CMK (cell line): Measurements from ENCODE around the gene PIEZO2.
"Not testable (repeated sequence)": the region's sequence is repeated elsewhere in the genome, so short reads cannot be mapped to it uniquely, and the experiment has no call there.

Source experiments
- DNase-seq: peaks from one replicate; pipeline ENCODE4 v3.0.0-alpha.2; 2010; ENCODE audit warnings: low read depth

Gene PIEZO2

GRCh38 chr18:11149441-11150270 is at the start of gene PIEZO2:
TSS of gene PIEZO2 (minus strand) at chr18:11149569. CDS start at chr18:11148588, 981 bp downstream.
- DNase-seq, result peak; percentile 42

DNA sequence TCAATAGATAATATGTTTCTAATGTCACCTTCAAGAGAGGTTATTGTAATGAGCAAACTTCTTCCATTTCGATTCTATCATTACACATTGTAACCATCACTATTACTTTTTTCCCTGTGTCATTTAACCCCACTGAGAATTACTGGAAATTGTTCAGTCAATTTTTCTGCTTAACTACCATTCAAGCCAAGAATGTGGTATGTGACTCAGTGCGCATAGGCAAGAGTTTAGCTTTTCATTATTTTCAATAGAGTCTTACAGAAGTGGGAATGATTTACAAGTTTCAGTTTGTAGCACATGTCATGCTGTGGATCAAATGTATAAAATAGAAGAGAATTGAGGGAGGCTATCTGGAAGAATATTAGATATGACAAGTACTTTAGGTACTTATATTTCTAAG is 34.3 kb upstream of the PIEZO2 start:
- no peak for DNase-seq

DNA sequence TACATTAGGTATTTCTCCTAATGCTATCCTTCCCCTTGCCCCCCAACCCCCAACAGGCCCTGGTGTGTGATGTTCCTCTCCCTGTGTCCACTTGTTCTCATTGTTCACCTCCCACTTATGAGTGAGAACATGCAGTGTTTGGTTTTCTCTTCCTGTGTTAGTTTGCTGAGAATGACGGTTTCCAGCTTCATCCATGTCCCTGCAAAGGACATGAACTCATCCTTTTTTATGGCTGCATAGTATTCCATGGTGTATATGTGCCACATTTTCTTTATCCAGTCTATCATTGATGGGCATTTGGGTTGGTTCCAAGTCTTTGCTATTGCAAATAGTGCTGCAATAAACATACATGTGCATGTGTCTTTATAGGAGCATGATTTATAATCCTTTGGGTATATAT is 32.3 kb upstream of the PIEZO2 start:
- not testable (repeated sequence) for DNase-seq

GRCh38 chr18:11179959-11180519 is 30.7 kb upstream of the PIEZO2 start:
- DNase-seq, result no peak

DNA sequence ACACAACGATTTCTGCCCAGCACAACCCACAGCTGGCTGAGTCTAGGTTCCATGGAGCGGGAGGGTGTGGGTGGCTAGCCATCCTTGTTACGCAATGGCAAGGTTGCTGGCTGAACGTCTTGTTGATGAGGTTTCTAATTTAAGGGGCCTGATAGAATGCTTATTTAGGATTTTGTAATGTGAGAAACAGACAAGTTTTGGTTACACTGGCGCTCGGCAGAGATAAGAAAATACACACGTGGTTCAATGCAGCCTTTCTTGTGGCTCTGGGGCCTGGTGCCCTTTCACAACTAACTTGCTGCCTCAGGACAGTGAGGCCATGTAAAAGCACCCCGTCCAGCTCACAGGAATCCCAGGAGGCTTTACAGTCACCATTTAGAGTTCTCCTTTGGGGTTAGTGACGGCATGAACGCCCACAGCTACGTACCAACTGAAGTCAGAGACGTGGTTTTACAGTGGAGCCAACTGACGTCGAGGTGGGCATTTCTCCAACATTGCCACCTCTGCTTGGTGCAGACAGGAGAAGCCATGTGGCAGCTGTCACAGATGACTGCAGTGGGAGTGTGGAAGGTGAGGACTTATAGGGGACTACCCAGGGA is 29.7 kb upstream of the PIEZO2 start:
- no peak for DNase-seq

DNA sequence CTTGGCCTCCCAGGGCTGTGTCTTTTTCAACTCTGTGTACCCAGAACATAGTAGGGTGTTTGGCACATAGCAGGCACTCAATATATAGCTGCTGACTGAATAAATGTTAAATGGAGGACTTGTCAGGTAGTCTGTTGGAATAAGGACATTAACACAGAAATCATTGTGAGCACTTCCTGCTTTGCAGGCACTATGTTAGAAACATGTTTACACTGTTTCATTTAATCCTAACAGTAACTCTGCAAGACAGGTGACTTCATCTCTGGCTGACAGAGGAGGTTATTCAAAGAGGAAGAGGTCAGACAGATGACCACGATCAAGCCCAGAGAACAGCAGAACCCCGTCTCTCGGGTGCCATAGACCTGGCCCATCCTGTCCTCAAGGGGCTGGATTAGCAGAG is 28.0 kb upstream of the PIEZO2 start:
- DNase-seq, result no peak

GRCh38 chr18:11176481-11176881 is 27.1 kb upstream of the PIEZO2 start:
- no peak for DNase-seq

- DNase-seq, result no peak
Observed at GRCh38 chr18:11175266-11175979, 26.1 kb upstream of the PIEZO2 start.

GRCh38 chr18:11174179-11174578 is 24.8 kb upstream of the PIEZO2 start:
- DNase-seq, result not testable (repeated sequence)

DNA sequence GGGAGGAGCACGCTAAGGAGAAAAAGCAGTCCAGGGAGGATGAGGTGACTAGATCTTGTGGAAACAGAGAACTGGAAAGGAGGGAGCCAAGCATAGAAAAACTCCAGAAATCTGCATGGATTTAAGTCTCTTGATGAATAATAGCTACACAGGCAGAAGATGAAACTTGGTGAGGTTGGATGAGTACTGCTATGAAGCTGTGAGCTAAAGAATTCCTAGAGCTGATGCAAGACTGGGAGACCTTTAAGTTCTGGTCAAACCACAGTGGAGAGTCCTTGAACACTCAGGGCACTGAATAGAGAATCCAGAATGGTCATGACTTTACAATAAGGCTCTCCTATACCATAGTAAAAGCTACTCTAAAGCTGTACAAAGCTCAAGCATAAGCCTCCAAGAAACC is 18.4 kb upstream of the PIEZO2 start:
- DNase-seq, result no peak

GRCh38 chr18:11165952-11166351 is 16.6 kb upstream of the PIEZO2 start:
- no peak for DNase-seq

DNA sequence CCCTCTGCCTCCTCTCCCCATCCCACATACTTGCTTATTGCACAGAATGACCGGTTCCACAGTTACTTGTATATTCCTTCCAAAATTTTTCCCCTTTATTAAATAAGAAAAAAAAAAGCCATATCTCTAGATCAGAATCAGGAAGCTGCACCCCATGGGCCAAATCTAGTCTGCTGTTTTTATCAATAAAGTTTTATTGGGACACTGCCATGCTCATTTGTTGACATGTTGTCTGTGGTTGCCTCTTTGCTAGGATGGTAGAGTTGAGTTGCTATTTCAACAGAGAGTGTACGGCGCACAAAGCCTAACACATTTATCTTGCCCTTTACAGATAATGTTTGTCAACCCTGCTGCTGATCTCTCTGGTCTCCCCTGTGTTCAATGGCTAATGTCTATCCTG is 15.8 kb upstream of the PIEZO2 start:
- DNase-seq, result no peak

GRCh38 chr18:11163665-11164064 is 14.3 kb upstream of the PIEZO2 start:
- DNase-seq, result no peak

GRCh38 chr18:11162889-11163288 is 13.5 kb upstream of the PIEZO2 start:
- DNase-seq, result no peak

- no peak for DNase-seq
Observed at GRCh38 chr18:11162462-11162861, 13.1 kb upstream of the PIEZO2 start.

GRCh38 chr18:11160313-11160712 is 10.9 kb upstream of the PIEZO2 start:
- DNase-seq, result no peak

GRCh38 chr18:11159844-11160243 is 10.5 kb upstream of the PIEZO2 start:
- no peak for DNase-seq

GRCh38 chr18:11156978-11157377 is 7.6 kb upstream of the PIEZO2 start:
- no peak for DNase-seq

DNA sequence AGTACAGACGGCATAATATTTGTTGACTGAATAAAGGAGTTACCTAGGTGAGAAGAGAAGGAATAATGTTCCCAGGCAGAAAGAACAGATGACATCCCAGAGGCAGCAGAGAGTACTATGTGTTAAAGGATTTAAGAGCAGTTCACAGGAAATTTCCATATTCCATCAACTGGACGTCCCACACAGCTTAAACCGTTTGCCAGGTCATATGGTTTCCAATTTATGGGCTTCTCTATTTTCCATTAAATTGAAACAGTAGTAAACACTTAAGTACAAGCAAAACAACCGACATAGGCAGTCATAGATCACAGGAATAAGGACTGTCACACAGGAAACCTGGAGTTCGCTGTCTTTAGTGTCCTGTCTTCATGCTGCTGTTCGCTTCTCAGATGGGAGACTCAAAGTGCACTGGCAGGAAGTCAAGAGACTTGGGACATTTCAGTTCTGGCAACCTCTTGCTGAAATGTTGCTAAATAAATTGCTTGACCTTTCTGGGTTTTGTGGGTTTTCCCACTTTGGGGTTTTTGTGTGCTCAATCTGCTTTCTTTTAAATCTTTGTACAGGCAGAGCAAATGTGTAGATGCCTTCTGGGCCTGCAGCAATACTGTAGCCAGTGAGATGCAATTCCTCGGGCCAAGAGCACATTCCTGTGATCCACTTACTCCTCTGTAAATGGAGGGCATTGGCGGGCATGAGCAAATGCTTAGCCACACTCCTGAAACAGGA is 5.8 kb upstream of the PIEZO2 start:
- no peak for DNase-seq

DNA sequence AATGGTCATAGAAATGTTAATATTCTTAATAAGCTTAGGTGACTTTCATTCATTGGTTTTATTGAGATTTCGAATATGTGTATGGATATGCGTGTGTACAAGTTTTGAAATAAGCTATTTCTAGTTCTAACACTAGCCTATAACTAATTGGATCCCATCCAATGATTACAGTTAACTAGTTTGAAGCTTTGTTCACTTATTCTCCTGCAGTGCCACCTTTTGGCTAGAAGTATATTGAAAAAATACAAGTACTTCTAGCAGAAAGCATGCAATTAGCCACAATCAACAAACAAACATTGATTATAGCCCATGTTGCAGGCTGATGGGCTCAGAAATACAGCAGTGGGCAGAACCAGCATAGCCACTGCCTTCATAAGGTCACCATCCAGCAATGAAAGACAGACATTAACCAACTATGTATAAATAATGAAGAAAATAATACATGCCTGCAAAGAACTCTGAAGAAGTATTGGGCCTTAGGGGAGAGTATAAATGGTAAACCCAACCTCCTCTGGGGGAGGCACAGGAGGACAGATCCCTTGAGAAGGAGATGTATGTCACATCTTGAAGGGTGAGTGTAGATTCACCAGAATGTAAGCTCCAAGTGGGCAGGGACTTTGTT is 5.1 kb upstream of the PIEZO2 start:
- no peak for DNase-seq

- no peak for DNase-seq
Observed at GRCh38 chr18:11153097-11153496, 3.7 kb upstream of the PIEZO2 start.

DNA sequence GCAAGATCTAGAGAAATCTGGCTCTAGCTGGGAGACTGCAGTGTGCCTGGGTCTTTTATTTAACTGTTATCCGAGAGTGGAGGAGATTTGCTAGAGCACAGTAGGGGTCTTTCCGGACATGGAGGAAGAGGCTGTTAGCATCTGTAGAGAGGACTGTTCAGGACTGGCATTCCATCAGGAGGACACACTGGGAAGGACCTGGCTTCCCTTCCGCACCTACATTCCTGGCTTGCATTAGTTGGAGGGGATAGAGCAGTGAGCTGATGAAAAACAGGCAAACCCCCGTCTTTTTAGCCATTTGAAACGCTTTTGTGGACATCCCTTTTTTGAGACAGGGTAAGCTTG is 874 bp upstream of the PIEZO2 start:
- no peak for DNase-seq
